Fibroblast of peridontal ligament (primary cell): ENCODE results near the gene FRG2B.
A peak's percentile ranks its signal among the peaks of the same experiment; 100 is the strongest.
"Not testable (repeated sequence)": the region's sequence is repeated elsewhere in the genome, so short reads cannot be mapped to it uniquely, and the experiment has no call there.

ENCODE experiments used
- DNase-seq: peaks from one replicate; pipeline ENCODE4 v3.0.0-alpha.2; 2010; ENCODE audit errors: extremely low read depth

The FRG2B gene

DNA sequence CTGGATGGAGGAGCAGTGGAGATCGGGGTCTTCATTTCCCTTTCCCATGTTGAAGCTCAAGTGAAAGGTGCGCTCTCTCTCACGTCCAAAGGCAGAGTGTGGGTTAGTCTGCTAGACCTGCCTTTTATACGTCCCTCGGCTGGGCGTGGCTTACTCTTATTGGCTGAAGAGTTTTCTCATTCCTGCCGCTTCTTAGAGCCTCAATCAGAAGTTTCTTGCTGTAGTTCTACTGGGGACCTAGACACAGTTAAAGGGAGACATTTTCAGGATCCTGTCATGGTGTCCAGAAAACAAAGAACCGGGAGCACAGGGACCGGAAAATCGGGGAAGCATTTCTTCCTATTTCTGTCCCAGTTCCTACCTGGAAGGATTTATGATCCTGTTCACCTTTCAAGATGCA, at the start of gene FRG2B:
TSS of gene FRG2B (minus strand) at position 101 of the 400 bp plus-strand sequence. CDS start at position 48, 53 bp downstream.
- DNase-seq = not testable (repeated sequence)

DNA sequence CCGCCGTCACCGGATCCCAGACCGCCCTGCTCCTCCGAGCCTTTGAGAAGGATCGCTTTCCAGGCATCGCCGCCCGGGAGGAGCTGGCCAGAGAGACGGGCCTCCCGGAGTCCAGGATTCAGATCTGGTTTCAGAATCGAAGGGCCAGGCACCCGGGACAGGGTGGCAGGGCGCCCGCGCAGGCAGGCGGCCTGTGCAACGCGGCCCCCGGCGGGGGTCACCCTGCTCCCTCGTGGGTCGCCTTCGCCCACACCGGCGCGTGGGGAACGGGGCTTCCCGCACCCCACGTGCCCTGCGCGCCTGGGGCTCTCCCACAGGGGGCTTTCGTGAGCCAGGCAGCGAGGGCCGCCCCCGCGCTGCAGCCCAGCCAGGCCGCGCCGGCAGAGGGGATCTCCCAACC, 40.9 kb upstream of the FRG2B start:
- not testable (repeated sequence) for DNase-seq

DNA sequence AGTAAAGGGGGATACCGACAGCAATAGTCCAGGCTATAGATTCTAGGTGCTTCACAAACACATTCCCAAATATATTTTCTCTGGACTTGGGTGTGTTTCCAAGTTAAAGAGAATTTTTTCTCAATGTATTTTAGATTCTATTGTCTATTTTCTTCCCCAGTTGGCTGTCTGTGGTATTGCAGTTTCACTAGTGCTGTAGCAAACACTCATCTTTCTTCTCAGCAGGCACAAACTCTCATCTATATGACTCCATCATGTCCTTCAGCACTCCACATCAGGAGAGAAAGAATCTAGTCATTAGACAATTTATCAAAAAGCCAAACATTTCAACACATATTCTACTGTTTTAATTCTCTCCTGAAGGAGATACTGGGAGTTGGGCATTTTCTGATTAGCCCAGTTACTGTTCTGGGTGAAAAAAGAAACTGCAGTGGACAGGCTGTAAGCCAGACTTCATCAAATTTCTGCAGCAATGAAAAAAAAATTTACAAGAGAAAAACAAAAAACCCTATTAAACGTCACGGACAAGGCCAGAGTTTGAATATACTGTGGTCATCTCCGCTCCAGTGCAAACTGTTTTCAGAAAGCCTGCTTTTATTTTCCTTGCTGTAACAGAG, 37.1 kb upstream of the FRG2B start:
- DNase-seq = not testable (repeated sequence)

- DNase-seq = not testable (repeated sequence)
These were observed 34.5 kb upstream of the FRG2B start for GRCh38 chr10:133661122-133661521.

GRCh38 chr10:133660516-133660915, 33.9 kb upstream of the FRG2B start:
- DNase-seq = not testable (repeated sequence)

GRCh38 chr10:133657276-133657675, 30.7 kb upstream of the FRG2B start:
- not testable (repeated sequence) for DNase-seq

- DNase-seq = not testable (repeated sequence)
These were observed 22.4 kb upstream of the FRG2B start for GRCh38 chr10:133648872-133649455.

DNA sequence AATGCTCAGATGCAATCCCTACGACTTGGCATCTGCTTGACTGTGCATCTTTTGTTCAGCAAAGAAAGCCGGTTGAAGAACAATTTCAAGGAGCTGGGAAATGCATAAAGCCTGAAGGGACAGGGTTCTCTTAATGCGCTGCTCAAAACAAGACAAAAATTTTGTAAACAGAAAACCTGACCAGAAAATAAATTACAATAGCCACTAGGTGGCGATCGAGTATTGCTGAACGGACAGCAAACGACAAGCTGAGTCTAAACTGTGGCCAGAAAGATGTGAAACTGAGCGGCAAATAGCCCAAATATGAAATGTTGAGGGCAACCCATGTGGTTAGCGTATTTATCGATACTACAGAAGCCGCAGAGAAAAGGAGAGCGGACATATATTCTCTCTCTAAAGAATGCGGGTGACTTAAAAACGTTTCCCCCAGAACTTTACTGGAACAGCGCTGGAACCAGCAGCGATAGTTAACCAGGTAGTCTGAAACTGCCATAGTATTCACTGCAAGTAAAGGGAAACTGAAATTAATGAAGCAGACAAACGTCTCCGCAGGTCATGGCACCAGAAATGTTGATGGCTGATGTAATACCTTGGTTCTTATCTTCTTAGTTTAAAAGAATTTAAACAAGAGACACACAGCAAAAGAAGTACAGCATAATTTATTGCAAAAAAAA, 20.6 kb upstream of the FRG2B start:
- not testable (repeated sequence) for DNase-seq

GRCh38 chr10:133637846-133638235, 11.2 kb upstream of the FRG2B start:
- not testable (repeated sequence) for DNase-seq

GRCh38 chr10:133637202-133637845, 10.7 kb upstream of the FRG2B start:
- DNase-seq = not testable (repeated sequence)

GRCh38 chr10:133630723-133631249, 4.2 kb upstream of the FRG2B start:
- not testable (repeated sequence) for DNase-seq

DNA sequence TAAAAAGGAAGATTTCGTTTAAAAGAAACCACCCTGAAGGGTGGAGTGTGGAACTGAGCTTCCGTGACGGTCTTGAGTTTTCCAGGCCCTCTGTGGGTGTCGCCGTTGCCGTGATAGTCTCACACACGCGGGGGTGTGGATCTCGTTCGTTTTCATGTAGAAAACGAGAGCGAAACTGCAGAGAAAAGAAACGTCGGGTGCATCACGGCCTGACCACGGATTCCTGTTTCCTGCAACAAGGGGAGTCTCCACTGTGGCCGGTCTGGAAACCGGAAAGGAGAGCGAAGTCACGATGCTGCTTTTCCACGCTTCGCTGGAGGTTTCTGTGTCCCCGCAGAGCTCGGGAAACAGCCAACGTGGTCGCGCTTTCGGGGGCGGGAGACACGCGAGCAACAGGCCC, 4.1 kb downstream of the FRG2B start:
- not testable (repeated sequence) for DNase-seq

GRCh38 chr10:133618851-133619250, 7.7 kb downstream of the FRG2B start:
- DNase-seq = no peak

DNA sequence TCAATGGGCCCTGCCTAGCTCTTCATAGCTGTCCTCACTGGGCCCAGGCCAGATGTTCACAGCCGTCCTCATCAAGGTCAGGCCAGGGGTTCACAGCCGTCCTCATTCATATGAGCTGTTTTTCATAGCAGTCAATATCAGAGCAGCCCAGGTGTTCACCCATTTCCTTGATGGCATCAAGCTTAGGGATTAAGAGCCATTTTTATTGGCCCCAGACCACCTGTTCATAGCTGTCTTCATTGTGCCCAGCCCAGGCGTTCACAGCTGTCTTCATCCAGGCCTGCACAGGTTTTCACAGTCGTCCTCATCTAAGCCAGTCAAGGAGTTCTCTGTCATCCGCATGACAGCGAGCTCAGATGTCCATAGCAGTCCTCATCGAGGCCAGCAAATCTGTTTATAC, 9.4 kb downstream of the FRG2B start:
- DNase-seq = no peak

DNA sequence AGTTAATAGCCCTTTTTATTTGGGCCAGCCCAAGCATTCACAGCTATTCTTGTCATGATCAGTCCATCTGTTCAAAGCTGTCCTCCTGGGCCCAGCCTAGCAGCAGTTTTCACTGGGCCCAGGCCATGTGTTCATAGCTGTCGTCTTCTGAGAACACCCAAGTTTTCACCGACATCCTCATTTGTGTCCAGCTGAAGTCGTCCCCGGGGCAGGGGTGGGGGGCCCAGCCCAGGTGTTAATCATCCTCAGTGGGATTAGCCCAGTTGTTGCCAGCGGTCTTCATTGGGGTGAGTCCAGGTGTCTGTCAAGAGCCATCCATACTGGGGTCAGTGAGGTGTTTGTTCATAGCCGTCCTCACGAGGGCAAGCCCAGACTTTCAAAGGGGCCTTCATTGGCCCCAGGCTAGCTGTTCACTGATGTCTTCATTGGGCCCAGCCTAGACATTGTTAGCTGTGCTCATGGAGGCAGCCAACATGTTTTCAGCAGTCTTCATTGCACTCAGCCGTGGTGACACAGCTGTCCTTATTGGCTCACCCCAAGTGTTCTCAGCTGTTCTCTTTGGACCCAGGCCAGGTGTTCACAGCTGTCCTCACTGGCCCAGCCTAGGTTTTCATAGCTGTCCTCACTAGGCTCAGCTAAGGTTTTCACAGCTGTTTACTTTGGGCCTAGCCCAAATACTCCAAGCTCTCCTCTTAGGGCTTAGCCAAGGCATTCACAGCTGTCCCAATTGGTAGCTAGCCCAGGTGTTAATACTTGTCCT, 10.0 kb downstream of the FRG2B start:
- no peak for DNase-seq

DNA sequence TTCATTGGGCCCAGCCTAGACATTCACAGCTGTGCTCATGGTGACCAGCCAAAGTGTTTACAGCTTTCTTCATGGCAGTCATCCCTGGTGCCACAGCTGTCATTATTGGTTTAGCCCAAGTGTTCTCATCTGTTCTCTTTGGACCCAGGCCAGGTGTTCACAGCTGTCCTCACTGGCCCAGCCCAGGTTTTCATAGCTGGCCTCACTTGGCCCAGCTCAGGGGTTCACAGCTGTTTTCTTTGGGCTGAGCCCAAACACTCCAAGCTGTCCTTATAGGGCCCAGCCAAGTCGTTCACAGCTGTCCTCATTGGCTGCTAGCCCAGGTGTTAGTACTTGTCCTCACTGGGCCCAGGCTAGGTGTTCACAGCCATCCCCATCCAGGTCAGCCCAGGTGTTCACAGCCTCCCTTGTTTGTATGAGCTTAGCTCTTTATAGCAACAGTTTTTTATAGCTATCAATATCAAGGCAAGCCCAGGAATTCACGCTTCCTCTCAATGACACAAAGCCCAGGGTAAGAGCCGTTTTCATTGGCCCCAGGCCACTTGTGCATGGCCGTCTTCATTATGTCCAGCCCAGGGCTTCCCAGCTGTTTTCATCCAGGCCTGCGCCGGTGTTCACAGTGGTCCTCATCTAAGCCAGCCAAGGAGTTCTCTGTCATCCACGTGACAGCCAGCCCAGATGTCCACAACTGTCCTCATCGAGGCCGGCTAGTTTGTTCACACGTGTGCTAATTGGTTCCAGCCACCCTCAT, 11.6 kb downstream of the FRG2B start:
- DNase-seq = no peak

GRCh38 chr10:133613699-133614098, 12.9 kb downstream of the FRG2B start:
- no peak for DNase-seq

DNA sequence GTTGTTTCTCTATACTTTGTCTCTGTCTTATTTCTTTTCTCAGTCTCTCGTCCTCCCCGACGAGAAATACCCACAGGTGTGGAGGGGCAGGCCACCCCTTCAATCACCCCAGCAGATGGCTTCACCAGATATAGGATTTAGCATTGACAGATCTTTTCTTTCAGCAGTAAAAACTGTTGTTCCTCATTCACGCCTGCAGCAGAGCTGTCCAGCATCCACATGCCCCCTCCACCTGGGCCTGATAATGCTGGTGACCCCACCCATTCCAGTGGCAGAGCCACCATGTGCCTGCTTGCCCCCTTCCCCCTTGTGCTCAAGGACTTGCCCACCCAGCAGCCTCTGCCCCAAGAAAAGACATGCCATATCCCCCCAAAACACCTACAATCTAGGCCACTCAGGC, 15.5 kb downstream of the FRG2B start:
- DNase-seq = no peak

DNA sequence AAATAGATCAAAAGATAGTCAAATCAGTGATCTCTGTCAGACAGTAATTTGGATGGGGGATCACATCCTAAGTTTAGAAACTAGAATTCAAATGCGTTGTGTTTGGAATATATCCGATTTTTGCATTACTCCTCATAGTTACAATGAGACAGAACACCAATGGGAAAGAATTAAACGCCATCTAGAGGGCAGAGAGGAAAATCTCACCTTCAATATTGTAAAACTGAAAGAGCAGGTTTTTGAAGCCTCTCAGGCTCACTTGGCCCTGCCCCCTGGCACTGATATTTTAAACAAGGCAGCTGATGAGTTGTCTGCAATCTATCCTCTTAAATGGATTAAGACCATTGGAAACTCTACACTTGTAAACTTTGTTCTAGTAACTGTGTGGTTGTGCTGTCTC, 17.7 kb downstream of the FRG2B start:
- DNase-seq = peak; percentile 43

GRCh38 chr10:133603434-133603833, 23.2 kb downstream of the FRG2B start:
- DNase-seq = not testable (repeated sequence)

DNA sequence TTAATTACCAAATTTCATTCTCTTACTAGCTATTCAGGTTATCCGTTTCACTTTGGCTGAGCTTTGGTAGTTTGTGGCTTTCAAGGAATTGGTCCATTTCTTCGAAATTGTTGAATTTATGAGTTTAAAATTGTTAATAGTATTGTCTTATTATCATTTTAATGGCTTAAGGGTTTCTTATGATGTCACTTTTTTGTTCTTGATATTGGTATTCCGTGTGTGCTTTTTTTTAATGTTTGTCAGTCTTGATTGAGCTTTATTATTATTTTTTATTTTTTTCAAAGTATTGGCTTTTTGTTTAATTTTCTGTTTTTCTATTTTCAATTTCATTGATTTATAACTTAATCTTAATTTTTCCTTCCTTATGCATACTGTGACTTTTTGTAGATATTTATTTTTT, 25.9 kb downstream of the FRG2B start:
- no peak for DNase-seq
